ENCODE data around the gene IL20RA.
A peak's percentile ranks its signal among the peaks of the same experiment; 100 is the strongest.

Gene IL20RA

GRCh38 chr6:137045222-137045789, 541 bp upstream of the IL20RA start:
- DNase-seq (ENCODE audit: low spot score): no peak

DNA sequence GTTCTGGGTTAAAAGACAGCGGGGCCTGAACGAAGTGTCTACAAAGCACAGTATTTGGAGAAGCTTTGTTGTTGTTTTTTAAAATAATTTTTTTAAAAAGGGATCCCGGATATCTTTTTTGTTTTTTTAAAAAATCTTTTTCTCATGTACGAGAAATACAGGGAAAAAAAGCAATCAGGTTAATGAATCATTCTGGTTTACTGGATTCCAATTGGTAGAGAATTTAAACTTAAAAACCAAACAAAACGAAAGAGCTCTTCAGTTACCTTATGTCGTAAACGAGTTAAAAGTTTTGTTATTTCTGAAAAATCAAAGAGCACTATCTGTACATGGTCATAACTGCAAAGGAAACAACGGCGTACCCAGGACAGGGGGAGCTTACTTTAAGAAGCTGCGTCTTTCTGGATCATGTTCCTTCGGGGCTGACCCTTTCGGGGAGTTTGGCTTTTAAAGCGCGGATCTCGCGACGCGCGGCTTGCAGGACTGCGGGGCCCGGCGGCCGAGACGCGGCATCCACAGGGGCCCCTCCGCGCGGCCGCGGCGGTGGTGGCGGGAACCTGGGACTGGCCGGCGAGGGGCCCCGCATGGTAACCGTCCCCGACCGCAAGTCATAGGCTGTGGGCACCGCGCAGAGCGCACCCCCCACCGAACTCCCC, 927 bp downstream of the IL20RA start:
- DNase-seq (ENCODE audit: low spot score): peak; percentile 9

DNA sequence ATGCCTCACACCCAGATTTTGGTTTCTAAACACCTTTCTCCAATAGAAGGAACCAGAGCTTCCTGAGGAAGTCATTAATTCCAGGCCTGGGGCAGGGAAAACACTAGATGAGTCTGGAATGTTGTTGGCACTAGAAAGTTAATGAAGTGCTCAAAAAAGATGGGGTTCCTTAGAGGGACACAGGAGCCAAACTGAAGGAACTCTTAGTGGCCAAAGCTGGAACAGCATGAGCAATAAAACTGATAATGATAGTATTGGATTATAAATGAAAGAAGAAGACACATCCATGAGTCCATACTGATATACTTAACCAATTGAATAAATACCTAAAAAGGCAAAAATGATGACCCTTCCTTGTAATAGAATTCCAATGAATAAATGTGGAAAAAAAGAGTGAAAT, 4.4 kb downstream of the IL20RA start:
- no peak for DNase-seq (ENCODE audit: low spot score)

DNA sequence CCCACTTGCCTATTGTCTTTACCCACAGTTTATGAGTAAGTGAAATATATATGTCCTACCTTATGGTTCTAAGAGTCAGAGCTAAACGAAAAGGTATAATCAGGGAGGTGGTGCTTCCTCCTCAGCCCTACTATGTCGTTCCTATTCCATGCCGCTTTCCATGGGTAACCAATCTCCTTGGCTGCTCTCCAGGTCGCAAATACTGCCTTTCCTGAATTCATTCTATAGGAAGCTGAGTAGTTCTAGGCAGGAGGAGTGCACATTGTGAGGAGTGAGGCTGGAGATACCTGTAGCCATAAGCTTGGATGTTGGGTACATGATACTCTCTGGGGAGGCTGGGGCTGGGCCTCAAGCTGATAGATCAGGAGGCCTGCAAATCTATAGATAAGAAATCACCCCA, 5.8 kb downstream of the IL20RA start:
- no peak for DNase-seq (ENCODE audit: low spot score)

GRCh38 chr6:137036566-137037300, 8.0 kb downstream of the IL20RA start:
- no peak for DNase-seq (ENCODE audit: low spot score)

DNA sequence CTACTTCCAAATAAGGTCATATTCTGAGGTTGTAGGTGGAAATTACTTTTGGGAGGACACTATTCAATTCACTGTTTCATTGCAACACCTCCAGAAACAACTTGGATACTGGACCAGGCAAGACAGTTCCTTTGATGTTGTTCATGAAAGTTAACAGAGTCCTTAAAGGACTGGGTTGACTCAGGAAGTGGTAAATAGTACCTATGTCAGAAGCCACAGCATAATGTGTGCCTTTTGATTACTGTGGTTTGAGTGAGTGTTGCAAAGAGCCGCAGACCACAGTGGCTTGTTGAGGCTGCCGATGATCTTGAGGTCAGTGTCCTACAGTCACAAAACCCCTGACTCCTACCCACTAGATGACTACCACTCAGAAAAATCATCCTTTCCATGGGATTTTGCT, 10.9 kb downstream of the IL20RA start:
- DNase-seq (ENCODE audit: low spot score): no peak

GRCh38 chr6:137031122-137031521, 13.6 kb downstream of the IL20RA start:
- no peak for DNase-seq (ENCODE audit: low spot score)

- no peak for DNase-seq (ENCODE audit: low spot score)
These were observed 15.9 kb downstream of the IL20RA start for GRCh38 chr6:137028912-137029311.

DNA sequence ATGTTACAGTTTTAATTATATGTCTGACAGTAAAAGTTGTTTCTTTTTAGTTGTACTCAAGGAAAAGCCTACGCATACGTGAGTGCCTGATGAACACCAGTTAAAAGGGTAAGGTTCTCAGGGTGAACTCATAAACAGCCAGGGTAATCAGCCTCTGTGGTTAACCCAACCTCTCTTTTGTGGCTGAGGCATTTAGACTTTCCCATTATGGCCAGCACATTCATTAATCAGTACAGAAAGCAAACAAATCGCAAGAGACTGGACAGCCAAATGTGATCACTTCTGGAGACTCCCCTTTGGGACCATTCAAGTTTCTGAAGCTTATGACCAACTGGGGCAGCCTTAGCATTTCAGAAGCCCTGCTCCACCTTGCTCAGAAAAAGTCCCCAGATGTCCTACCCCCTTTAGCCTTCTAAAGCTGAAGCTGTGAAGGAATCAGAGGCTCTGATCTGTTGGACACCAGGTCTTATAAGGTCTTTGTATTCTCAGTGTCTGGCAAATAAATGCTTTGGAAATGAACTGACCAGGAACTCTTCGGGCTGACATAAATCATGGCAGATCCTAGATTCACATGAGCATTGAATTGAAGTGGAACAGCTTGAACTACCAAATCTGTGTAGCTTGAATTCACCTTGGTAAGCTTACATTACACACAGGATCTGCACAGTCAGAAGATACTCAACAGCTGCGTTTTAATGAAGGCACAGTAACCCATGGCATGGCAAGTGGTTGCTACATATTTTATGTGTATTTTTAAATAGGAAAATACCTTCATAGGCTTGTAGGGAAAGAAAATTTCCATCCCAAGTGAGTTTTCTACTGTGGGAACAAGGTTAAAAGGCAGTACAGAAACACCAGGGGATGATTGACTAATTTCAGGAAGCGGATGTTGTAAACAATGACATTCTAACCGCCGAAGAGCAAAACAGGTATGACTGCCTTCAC, 18.7 kb downstream of the IL20RA start:
- DNase-seq (ENCODE audit: low spot score): no peak

- DNase-seq (ENCODE audit: low spot score): no peak
These were observed 20.4 kb downstream of the IL20RA start for GRCh38 chr6:137024237-137024990.

- no peak for DNase-seq (ENCODE audit: low spot score)
These were observed 24.0 kb downstream of the IL20RA start for GRCh38 chr6:137020776-137021175.

DNA sequence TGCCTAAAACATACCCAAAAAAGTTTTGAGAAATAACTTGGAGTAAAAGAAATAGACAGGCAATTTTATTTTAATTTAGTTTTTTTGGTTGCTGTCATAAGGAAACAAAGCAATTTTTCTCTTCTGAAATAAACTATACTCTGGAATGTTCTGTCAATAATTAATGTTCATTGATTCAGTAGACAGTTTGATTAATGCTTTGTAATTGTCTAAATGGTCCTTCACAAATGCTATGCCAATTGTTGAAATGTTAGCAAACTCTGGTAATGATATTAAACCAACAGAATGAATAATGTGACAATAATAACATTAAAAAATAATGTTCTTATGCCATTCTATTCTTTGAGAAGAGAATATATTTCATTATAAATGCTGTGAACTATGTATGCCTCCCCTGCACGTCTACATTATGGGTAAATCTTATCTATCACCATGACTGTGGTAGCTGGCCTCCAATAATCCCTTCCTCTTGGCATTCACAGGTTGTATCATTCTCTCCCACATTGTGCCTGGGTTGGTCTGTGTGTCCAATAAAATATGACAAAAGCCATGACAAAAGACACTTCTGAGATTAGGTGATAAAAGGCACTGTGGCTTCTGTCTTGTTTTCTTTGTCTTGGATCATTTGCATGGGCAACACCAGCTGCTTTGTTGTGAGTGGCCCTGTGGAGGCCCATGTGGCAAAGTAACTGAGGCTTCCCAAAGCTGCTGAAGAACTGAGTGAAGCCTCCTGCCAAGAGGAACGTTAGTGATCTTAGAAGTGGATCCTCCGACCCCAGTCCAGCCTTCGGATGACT, 25.1 kb downstream of the IL20RA start:
- DNase-seq (ENCODE audit: low spot score): no peak

DNA sequence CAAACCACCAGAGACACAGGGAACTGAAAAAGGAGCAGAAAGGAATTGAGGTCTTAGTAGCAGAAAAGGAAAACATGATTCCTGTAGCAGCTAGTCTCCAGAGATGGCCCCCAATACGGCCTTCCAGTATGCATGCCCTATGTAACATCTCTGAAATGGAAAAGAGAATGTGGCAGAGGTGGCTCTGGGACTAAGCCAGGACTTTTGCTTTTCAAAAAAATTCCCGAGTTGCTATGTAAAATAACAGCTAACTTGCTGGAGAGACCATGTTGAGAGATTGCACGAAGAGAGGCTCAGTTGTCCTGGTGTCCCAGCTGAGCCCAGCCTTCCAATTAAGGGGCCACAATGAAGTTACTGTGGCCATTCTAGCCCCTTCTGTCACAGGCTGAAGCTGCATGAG, 27.7 kb downstream of the IL20RA start:
- DNase-seq (ENCODE audit: low spot score): no peak

DNA sequence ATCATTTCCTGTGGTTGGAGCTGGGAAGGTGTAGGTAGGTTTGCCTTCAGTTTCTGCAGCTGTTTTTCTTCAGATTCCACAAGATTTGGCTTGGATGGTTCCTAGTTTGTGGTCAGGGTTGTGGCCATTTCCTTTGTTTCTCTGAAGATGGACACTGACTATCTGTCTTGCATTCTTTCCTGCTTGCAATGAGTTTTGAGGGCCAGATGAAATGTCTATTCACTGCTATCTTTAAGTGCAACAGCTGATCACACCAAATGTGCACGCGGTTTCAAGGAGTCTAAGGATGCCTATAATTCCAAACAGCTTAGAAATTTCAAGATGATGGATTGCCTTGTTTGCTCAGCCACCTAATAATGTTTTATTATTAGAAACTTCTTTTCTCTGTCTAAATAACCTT, 28.4 kb downstream of the IL20RA start:
- no peak for DNase-seq (ENCODE audit: low spot score)

DNA sequence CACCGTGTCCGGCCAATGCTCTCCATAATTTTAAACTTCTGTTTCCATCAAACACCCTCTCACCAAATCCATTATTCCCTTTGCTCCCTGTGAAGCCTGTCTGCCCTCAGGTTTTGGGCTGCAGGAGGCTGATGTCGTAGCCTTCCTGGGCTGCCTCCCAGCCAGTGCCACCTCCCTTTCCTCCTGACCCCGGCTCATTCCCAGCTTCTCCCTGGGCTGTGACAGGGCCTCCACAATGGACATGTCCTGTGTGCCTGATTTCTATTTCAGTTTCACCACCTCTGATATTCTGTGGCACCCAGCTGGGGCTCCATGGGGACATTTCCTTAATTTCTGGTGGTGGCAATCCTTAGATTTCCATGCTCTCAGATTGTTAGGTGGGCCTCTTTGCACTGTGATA, 28.8 kb downstream of the IL20RA start:
- DNase-seq (ENCODE audit: low spot score): no peak

DNA sequence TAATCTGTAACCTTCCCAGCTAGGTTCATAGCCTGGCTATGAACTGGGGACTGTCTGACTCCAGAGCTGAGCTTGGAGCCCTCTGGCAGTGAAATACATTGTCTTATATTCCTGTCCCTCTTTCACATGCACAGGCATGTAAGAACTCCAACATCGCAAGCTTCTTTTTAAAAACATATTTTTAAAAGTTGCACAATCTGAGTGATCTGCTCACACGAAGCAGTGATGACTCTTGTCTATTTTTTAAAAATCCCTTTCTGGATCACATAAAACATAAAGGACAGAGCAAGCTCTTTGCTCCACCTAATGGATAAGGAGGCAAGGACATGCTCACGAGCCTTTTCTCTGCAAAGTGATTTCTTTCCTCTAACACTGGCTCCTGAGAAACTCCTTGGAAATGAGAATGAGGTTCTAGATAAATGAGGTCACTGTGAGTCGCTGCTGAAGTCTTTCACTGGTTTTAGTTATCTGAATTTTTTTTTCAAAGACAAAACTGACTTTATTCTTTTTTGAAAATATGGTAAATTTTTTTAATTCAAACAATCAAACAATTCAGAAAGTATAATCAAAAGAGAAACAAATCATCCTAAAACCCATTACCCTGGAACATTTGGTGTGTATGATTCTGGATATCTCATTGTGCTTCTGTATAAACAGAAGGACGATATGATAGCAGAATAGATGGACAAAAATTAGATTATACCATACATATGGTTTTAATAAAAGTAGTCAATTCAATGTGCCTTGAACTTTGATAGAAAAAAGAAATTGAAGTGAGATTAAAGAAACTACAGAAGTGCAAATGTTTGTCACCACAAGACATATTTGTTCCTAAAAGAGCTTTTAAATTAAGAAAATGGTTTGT, 30.8 kb downstream of the IL20RA start:
- DNase-seq (ENCODE audit: low spot score): peak; percentile 28

DNA sequence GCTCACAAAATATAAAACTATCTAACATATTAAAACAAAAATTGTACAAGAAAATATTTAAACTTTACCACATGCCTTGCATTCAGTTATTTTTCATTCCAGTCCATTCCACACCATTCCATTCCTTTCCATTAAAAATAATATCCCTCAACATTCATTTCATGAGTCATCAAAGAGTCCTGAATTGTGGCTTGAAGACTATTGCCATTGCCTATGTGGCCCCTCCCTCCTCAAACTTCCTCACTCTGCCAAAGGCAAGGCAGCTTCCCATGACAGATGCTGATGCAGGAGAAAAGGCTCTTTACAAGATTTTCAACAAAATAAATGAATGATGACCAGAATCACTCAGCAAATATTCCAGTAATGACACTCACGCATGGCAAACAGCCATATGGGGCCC, 31.7 kb downstream of the IL20RA start:
- no peak for DNase-seq (ENCODE audit: low spot score)

GRCh38 chr6:137011406-137011805, 33.4 kb downstream of the IL20RA start:
- no peak for DNase-seq (ENCODE audit: low spot score)

GRCh38 chr6:137010128-137010718, 34.5 kb downstream of the IL20RA start:
- DNase-seq (ENCODE audit: low spot score): no peak

Measured in cerebellar cortex (tissue), 1 donor.